ENCODE results near the gene WWOX. TPM values are rescaled to one million over a fixed set of nuclear protein-coding genes. Genes with fewer than 3 reads are reported as not detected.

Gene WWOX
- total and polyA plus RNA-seq, 2 of the 4 experiments (the other 2 are of a cell fraction): 2.7 to 5.4 TPM

GRCh38 chr16:79211586-79211985 is 1112.1 kb downstream of the WWOX start:
- Histone ChIP-seq H2BK20ac (ENCODE audit: low read depth, low read length) (no peak overlapping the region), H2AK9ac (replicated peaks; ENCODE audit: low read depth, low read length, poor library complexity) (no peak overlapping the region), H3K18ac (ENCODE audit: low read depth, low read length) (no peak overlapping the region), H3K9ac (ENCODE audit: low read depth, low read length) (no peak overlapping the region), H2AFZ (replicated peaks; ENCODE audit: low read length, poor library complexity) (no peak overlapping the region), H3K79me1 (ENCODE audit: low read depth in 1 of 2, low read length in 2 of 2) (no peaks in the 10 kb centered on the region), H3K23ac (ENCODE audit: low read depth, low read length) (no peak overlapping the region), H2BK120ac (ENCODE audit: low read depth, low read length) (no peak overlapping the region), H4K8ac (ENCODE audit: low read depth in 2 of 2, low read length in 2 of 2) (no peak overlapping the region), H4K20me1 (ENCODE audit: insufficient read depth, low read length) (no peaks in the 10 kb centered on the region), H3K4me1 (ENCODE audit: control insufficient read depth, insufficient read depth, low read length) (no peaks in the 10 kb centered on the region), H3K4me2 (ENCODE audit: low read depth, low read length) (no peak overlapping the region), H4K5ac (ENCODE audit: low read depth, low read length) (no peak overlapping the region), H3K27me3 (ENCODE audit: control insufficient read depth, insufficient read depth, low read length) (no peaks in the 10 kb centered on the region), H2BK15ac (ENCODE audit: low read depth, low read length) (no peak overlapping the region), H3K9me1 (ENCODE audit: insufficient read depth, low read length) (no peaks in the 10 kb centered on the region), H3K36me3 (ENCODE audit: control insufficient read depth, insufficient read depth, low read length) (no peaks in the 10 kb centered on the region), H4K91ac (ENCODE audit: insufficient read depth, low read depth, low read length) (no peak overlapping the region), H2BK5ac (ENCODE audit: low read depth, low read length, poor library complexity, severe bottlenecking) (no peak overlapping the region), H3K14ac (replicated peaks; ENCODE audit: low read depth, low read length) (no peak overlapping the region), H3K9me3 (ENCODE audit: control insufficient read depth, insufficient read depth, low read length) (peaks cover 29% of the 10 kb centered on the region), H3K4me3 (ENCODE audit: insufficient read depth, low read depth, low read length) (no peak overlapping the region), H3K56ac (ENCODE audit: extremely low read depth, insufficient read depth, low read length) (no peak overlapping the region), H3K4ac (ENCODE audit: low read depth, low read length) (no peak overlapping the region), H2AK5ac (ENCODE audit: low read depth, low read length) (no peak overlapping the region), H3K27ac (ENCODE audit: insufficient read depth, low read length) (no peak overlapping the region)
- POLR2A ChIA-PET (ENCODE audit: unreplicated experiment): no interaction called here
- in situ Hi-C loops (cut with MboI; ENCODE audit: low sequenced_read_pairs): no loop called here
- dilution Hi-C loops (cut with HindIII; ENCODE audit: low sequenced_read_pairs, unreplicated experiment): no loop called here
- intact Hi-C loops (cut with micrococcal nuclease): no loop called here
- 87% methylated on average over 3 of the region's 13 CpGs; no CpG with 5 or more reads in 1 of the 2 experiments for WGBS, 2 experiments (ENCODE audit: extremely low coverage in 2 of 2, insufficient read length in 1 of 2)
- no peak for ATAC-seq (ENCODE audit: low read depth)
- no TSS peak for BruUV-seq (replicated peaks)
- CTCF ChIA-PET: no interaction called here
- TF ChIP-seq RFX5 (IDR thresholded peaks at IDR 0.05; ENCODE audit: low read depth, low read length): no peak
- TF ChIP-seq MAZ (IDR thresholded peaks at IDR 0.05; ENCODE audit: borderline replicate concordance, low read depth, low read length): no peak
- no peak for TF ChIP-seq ELK1 (IDR thresholded peaks at IDR 0.05; ENCODE audit: borderline replicate concordance, low read depth, low read length)
- TF ChIP-seq CEBPB (IDR thresholded peaks at IDR 0.05; ENCODE audit: low read depth, low read length): no peak
- no peak for TF ChIP-seq CTCF (conservative IDR thresholded peaks at IDR 0.05; ENCODE audit: low read depth, low read length)
- TF ChIP-seq MXI1 (IDR thresholded peaks at IDR 0.05; ENCODE audit: borderline replicate concordance, low read depth, low read length): no peak
- no peak for TF ChIP-seq RCOR1 (IDR thresholded peaks at IDR 0.05; ENCODE audit: insufficient replicate concordance, low read length)
- no peak for TF ChIP-seq BHLHE40 (IDR thresholded peaks at IDR 0.05; ENCODE audit: low read depth, low read length)
- no peak for TF ChIP-seq RAD21 (IDR thresholded peaks at IDR 0.05; ENCODE audit: low read length)
- no peak for DNase-seq
